PC-9 (cell line): ENCODE data around the gene ERMAP. TPM values are rescaled to one million over a fixed set of nuclear protein-coding genes. Genes with fewer than 3 reads are reported as not detected.
A peak's percentile ranks its signal among the peaks of the same experiment; 100 is the strongest.

Source experiments
- BruUV-seq: library from RNA; stranded (reverse); fragments of 400-500 nt; replicated peaks from 2 replicates; lab custom pipeline; 2021; lab: Mats Ljungman, UMichigan
- CTCF ChIA-PET: fragments of 300-600 bp; sonication (Branson Sonifier 250); formaldehyde crosslinking; loops from one replicate; lab custom pipeline; 2022; ENCODE audit warnings: antibody characterized with exemption; lab: Charles Lee
- POLR2A ChIA-PET: fragments of 300-600 bp; sonication (Branson Sonifier 250); formaldehyde crosslinking; loops from one replicate; lab custom pipeline; 2022; ENCODE audit warnings: antibody characterized with exemption; ENCODE audit not compliant: unreplicated experiment; lab: Charles Lee
- DNase-seq, 2 experiments: peaks; one replicate each; pipeline versions ENCODE4 v3.0.0 to v3.0.0-alpha.2; 2015 to 2022; ENCODE audit warnings: mixed read lengths in 1 of 2
- H2AFZ ChIP-seq: fragments of 200-600 bp; sonication (generic); 2 replicates; pipeline ENCODE4 v1.8.1; 2017; ENCODE audit warnings: antibody characterized with exemption
- H3F3A ChIP-seq: fragments of 200-600 bp; sonication (generic); 2 replicates; pipeline ENCODE4 v1.8.1; 2017; ENCODE audit warnings: antibody characterized with exemption, mild to moderate bottlenecking, low read depth; ENCODE audit not compliant: insufficient read depth
- H3K27ac ChIP-seq: fragments of 200-600 bp; sonication (generic); 2 replicates; pipeline ENCODE4 v1.6.1; 2016; ENCODE audit warnings: mixed run types
- H3K27me3 ChIP-seq: fragments of 200-600 bp; sonication (generic); 2 replicates; pipeline ENCODE4 v1.6.1; 2016; ENCODE audit warnings: low read depth, mixed run types; ENCODE audit not compliant: insufficient read depth
- H3K36me3 ChIP-seq: fragments of 200-600 bp; sonication (generic); 2 replicates; pipeline ENCODE4 v1.6.1; 2016; ENCODE audit warnings: low read depth, mixed run types
- H3K4me1 ChIP-seq: fragments of 200-600 bp; sonication (generic); replicated peaks from 2 replicates; pipeline ENCODE4 v1.6.1; 2016; ENCODE audit warnings: mixed run types; ENCODE audit not compliant: insufficient read depth
- H3K4me2 ChIP-seq: fragments of 200-600 bp; sonication (generic); 2 replicates; pipeline ENCODE4 v1.6.1; 2017; ENCODE audit warnings: mixed run types
- H3K4me3 ChIP-seq: fragments of 200-600 bp; sonication (generic); 2 replicates; pipeline ENCODE4 v1.6.1; 2016; ENCODE audit warnings: mixed run types
- H3K79me2 ChIP-seq: fragments of 200-600 bp; sonication (generic); 2 replicates; pipeline ENCODE4 v1.6.1; 2017; ENCODE audit warnings: low read depth, mixed run types
- H3K9me2 ChIP-seq: fragments of 200-600 bp; sonication (generic); 2 replicates; pipeline ENCODE4 v1.8.1; 2017; ENCODE audit warnings: mild to moderate bottlenecking; ENCODE audit not compliant: insufficient read depth
- H3K9me3 ChIP-seq: fragments of 200-600 bp; sonication (generic); 2 replicates; pipeline ENCODE4 v1.8.1; 2016; ENCODE audit warnings: low read depth; ENCODE audit not compliant: insufficient read depth
- H4K20me1 ChIP-seq: fragments of 200-600 bp; sonication (generic); 2 replicates; pipeline ENCODE4 v1.8.1; 2017; ENCODE audit not compliant: insufficient read depth
- EZH2 ChIP-seq: fragments of 200-600 bp; sonication (generic); IDR thresholded peaks from 2 replicates; pipeline ENCODE4 v1.8.0; 2017; ENCODE audit warnings: antibody characterized with exemption, low read depth
- intact Hi-C: fragments of 100-400 bp; cut with micrococcal nuclease; formaldehyde crosslinking; loops from one replicate; pipeline ENCODE4 v1.10.0; 2022; ENCODE audit not compliant: unreplicated experiment
- total RNA-seq: library from RNA; stranded (reverse); gene quantifications from 2 replicates; pipeline ENCODE4 v1.2.3, GENCODE V29; 2021
- TF ChIP-seq, protein P1 (sequence below): fragments of 200-600 bp; sonication (generic); conservative IDR thresholded peaks from 2 replicates; pipeline ENCODE4 v1.6.1; 2017; ENCODE audit warnings: mixed run types, antibody characterized with exemption, mild to moderate bottlenecking, moderate library complexity

Gene ERMAP
- total RNA-seq, 1 experiment from 2014 or later = 20.8 TPM

DNA sequence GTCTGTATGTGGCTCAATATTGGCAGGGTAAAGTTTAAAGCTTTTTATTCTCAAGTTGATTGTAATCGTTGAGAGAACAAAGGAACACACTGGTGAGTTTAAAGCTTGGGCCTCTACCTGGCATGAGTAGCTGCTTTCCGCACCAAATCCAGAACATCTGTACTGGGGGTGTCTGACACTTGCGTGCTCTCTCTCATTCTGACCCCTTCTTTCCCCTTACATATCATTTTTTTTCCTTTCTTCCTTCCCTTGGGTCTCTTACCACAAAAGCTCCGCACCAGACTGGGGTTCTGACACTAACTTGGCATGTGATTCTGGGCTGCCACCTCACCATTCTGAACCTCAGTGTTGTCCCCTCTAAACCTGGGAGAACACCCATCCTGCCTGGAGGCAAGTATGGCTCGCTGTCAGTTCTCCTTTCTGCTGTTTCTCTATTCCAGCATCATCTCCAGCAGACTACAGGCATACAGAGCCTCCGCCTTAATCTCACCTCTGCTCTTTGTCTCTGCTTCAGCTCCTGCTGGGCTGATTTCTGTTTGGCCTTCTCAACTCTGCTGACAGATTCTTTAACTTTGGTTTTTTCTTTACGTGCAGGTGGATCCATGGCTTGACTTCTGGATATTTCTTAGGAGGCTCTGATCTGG is 859 bp upstream of the ERMAP start:
- Histone ChIP-seq H3K27ac (peak overlapping the region; percentile 54), H3K9me3 (no peaks in the 10 kb centered on the region), H3K4me2 (peak overlapping the region; percentile 85), H3K79me2 (peaks cover 19% of the 10 kb centered on the region; the same call in 1 of the 2 replicates), H2AFZ (peak overlapping the region; percentile 99), H3K9me2 (no peaks in the 10 kb centered on the region), H3K4me3 (peak overlapping the region; percentile 100), H3K4me1 (peaks cover 21% of the 10 kb centered on the region), H3K27me3 (no peaks in the 10 kb centered on the region), H4K20me1 (peaks cover 4% of the 10 kb centered on the region; the same call in 1 of the 2 replicates), H3K36me3 (no peaks in the 10 kb centered on the region), H3F3A (peaks cover 8% of the 10 kb centered on the region; the same call in 1 of the 2 replicates)
- TF ChIP-seq EZH2 = no peak
- TF ChIP-seq, protein P1, sequence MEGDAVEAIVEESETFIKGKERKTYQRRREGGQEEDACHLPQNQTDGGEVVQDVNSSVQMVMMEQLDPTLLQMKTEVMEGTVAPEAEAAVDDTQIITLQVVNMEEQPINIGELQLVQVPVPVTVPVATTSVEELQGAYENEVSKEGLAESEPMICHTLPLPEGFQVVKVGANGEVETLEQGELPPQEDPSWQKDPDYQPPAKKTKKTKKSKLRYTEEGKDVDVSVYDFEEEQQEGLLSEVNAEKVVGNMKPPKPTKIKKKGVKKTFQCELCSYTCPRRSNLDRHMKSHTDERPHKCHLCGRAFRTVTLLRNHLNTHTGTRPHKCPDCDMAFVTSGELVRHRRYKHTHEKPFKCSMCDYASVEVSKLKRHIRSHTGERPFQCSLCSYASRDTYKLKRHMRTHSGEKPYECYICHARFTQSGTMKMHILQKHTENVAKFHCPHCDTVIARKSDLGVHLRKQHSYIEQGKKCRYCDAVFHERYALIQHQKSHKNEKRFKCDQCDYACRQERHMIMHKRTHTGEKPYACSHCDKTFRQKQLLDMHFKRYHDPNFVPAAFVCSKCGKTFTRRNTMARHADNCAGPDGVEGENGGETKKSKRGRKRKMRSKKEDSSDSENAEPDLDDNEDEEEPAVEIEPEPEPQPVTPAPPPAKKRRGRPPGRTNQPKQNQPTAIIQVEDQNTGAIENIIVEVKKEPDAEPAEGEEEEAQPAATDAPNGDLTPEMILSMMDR = no peak
- TSS peak; percentile 61 for BruUV-seq
- intact Hi-C loops = loop anchor here (2.0 kb wide), 1 partner anchor 49 kb away; the partner anchor contains the start of genes C1orf50 and P3H1
- DNase-seq = peak in 1 of 2 experiments; percentile 20
- CTCF ChIA-PET = interaction anchor here (1.3 kb wide), 1 partner anchor 258 kb away, joined by 4 read pairs; no protein-coding TSS in a partner anchor
- POLR2A ChIA-PET = interaction anchor here (0.6 kb wide), 2 partner anchors 49 to 155 kb away, joined by 3 read pairs; partner anchors contain the start of genes C1orf50 and P3H1

DNA sequence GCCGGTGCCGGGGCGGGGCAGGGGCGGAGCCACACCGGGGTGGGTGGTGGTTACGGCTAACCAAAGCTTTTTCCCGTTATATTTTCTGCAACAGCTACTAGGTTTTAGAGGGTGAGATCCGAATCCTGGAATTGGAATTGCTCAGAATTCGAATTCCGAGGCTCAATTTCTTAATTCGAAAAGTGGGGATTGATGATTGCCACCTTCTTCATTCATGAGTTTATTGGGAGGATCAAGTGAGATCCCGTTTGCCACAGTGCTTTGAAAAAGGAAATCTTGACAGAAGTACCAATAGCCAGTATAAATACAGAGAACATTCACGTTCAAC is 482 bp downstream of the ERMAP start:
- Histone ChIP-seq H3K36me3 (no peaks in the 10 kb centered on the region), H3K27me3 (no peaks in the 10 kb centered on the region), H3K79me2 (peaks cover 19% of the 10 kb centered on the region; the same call in 1 of the 2 replicates), H3K4me3 (peak overlapping the region; percentile 100; the same call in 1 of the 2 replicates), H3K4me2 (peak overlapping the region; percentile 80), H2AFZ (no peak overlapping the region), H3K9me2 (no peaks in the 10 kb centered on the region), H3K9me3 (no peaks in the 10 kb centered on the region), H3K27ac (peak overlapping the region; percentile 97; the same call in 1 of the 2 replicates), H3F3A (peaks cover 12% of the 10 kb centered on the region; the same call in 1 of the 2 replicates), H4K20me1 (peaks cover 4% of the 10 kb centered on the region; the same call in 1 of the 2 replicates), H3K4me1 (peaks cover 26% of the 10 kb centered on the region)
- intact Hi-C loops = loop anchor here (2.0 kb wide), 1 partner anchor 51 kb away; the partner anchor contains the start of genes C1orf50 and P3H1
- ChIA-PET CTCF (interaction anchor here (1.3 kb wide), 1 partner anchor 29 kb away, joined by 4 read pairs; the partner anchor contains the start of gene ZNF691), POLR2A (interaction anchor here (0.5 to 1.4 kb wide), 5 partner anchors 29 to 556 kb away, joined by 3 to 8 read pairs (median 4); partner anchors contain the start of gene ZNF691)
- no TSS peak for BruUV-seq
- no peak for DNase-seq
- no peak for TF ChIP-seq EZH2
- TF ChIP-seq, protein P1 = no peak

DNA sequence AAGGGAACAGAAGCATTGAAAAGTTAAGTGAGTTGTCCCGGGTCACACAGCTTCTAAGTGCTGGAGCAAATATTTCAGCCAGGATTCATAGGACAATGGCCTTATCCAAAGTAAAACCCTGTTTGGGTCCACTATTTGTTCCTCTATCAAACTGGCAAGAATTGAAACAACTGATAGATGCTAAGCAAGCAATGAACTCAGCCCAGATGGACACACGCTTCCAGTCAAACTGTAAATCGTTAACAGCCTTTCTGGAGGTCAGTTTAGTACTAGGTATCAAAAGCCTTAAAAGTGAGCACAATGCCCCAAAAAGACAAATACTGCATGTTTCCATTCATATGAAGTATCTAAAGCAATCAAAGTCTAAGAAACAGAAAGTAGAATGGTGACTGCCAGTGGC is 1.1 kb downstream of the ERMAP start:
- Histone ChIP-seq H3K27ac (no peak overlapping the region), H4K20me1 (peaks cover 4% of the 10 kb centered on the region; the same call in 1 of the 2 replicates), H3K4me1 (peaks cover 31% of the 10 kb centered on the region), H3K36me3 (no peaks in the 10 kb centered on the region), H3K4me2 (peak overlapping the region; percentile 80), H3K27me3 (no peaks in the 10 kb centered on the region), H3K79me2 (peaks cover 19% of the 10 kb centered on the region; the same call in 1 of the 2 replicates), H3F3A (peaks cover 18% of the 10 kb centered on the region; the same call in 1 of the 2 replicates), H3K9me3 (no peaks in the 10 kb centered on the region), H2AFZ (no peak overlapping the region), H3K4me3 (peak overlapping the region; percentile 100; the same call in 1 of the 2 replicates), H3K9me2 (no peaks in the 10 kb centered on the region)
- no peak for DNase-seq
- intact Hi-C loops = loop anchor here (2.0 kb wide), 1 partner anchor 51 kb away; the partner anchor contains the start of genes C1orf50 and P3H1
- CTCF ChIA-PET = interaction anchor here (1.3 kb wide), 1 partner anchor 28 kb away, joined by 4 read pairs; the partner anchor contains the start of gene ZNF691
- TF ChIP-seq, protein P1 = no peak
- no peak for TF ChIP-seq EZH2
- TSS peak; percentile 54 for BruUV-seq
- POLR2A ChIA-PET = interaction anchor here (0.5 to 1.4 kb wide), 5 partner anchors 28 to 555 kb away, joined by 3 to 8 read pairs (median 4); partner anchors contain the start of gene ZNF691
